Stimulated activated CD4-positive, alpha-beta T cell treated with anti-CD3 and anti-CD28 coated beads, Interleukin-2, amount 100 ng/mL, for 24 hours (primary cell): Measurements from ENCODE around the gene TMEM125.

Experiments
- DNase-seq, 2 donors: peaks; one replicate each; pipeline ENCODE4 v3.0.0-alpha.2; 2020

Gene TMEM125

GRCh38 chr1:43313771-43314170, 44.0 kb downstream of the TMEM125 start:
- no peak for DNase-seq

DNA sequence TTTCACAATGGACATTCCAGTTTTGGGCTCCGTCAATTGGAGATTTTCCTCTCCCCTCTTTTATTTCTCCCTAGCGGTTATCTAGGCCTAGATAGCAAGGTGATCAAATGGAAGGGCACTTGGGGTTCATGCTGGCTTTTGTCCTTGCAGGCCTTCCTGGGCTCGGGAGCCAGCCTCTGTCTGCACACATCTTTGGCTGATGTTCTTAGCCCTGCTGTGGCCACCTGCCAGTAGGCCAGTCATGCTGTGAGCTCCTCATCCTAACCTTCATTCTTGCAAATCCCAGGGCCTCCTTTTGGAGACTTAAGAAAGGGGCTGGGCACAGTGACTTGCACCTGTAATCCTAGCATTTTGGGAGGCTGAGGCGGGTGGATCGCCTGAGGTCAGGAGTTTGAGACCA, 44.5 kb downstream of the TMEM125 start:
- no peak for DNase-seq

DNA sequence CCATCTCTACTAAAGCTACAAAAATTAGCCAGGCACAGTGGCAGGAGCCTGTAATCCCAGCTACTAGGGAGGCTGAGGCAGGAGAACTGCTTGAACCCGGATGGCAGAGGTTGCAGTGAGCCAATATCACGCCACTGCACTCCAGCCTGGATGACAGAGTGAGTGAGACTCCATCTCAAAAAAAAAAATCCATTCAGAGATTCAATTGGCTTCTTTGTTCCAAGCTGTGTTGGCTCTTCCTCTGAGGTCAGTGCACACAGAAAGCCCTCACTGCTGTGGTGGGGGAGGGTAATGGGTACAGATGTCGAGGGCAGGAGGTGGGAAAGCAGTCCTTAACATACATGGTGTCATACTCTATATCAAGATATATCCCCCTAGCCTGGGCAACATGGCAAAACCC, 45.7 kb downstream of the TMEM125 start:
- no peak for DNase-seq

DNA sequence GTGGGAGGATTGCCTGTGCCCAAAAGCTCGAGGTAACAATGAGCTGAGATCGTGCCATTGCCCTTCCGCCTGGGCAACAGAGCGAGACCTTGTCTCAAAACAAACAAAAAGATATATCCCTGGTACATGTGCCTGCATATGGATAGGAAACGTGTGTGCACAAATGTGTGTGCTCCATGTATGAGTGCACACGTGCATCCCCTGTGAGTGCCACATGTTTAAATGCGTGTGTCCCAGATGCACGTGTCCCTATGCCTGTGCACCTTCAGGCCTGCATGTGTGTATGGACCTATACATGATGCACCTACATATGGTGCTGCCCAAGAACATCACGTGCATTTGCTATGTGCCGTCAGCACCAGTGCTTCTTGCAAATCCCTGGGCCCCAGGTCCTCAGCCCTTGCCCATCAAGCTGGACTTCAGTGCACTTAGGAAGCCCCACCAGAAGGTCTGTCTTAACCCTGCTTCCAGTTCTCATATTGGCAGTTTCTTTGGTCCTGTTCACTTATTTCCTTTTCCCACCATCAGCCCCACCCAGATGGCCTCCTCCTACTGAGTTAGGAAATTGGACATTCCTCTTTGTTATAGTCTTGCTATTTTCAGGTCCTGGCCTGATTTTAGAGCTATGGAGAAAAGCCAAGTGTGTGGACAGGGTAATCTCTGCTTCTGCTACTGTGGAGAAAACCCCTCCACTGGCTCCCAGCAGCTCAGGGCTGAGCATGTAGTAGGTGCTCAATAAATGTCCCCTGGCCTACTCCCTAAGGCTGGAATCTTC, 46.4 kb downstream of the TMEM125 start:
- no peak for DNase-seq

DNA sequence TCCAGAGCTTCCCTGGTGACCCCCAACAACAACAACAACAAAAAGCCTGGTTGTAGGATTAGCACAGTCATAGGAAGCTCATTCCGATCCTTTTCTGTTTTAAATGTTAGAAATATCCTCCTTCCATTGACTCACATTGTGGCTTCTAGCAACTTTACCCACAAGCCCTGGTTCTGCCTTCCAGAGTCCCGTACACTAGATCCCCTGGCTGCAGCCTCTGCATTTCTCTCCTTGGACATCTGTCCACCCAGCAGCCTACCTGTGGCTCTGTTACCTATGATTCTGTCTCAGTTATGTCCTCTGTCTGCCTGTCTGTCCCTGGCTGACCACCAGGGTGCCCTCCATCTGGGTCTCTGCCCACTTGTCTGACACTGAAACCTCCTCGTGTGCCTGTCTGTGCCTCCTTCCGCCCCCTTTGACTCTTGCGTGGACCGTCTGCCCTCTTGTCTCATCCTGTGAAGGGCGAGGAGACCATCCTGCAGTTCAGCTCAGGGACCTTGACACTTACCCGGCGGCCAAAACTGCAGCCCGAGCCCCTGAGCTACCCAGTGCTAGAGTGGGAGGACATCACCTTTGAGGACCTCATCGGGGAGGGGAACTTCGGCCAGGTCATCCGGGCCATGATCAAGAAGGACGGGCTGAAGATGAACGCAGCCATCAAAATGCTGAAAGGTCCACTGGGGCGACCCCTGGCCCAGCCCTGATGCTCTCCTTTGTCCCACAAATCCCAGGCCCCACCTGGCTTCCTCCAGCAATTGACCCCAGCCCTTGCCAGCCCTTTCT, 47.1 kb downstream of the TMEM125 start:
- no peak for DNase-seq

GRCh38 chr1:43317817-43318471, 48.2 kb downstream of the TMEM125 start:
- no peak for DNase-seq

- DNase-seq: no peak
Observed at GRCh38 chr1:43318831-43319230, 49.0 kb downstream of the TMEM125 start.

DNA sequence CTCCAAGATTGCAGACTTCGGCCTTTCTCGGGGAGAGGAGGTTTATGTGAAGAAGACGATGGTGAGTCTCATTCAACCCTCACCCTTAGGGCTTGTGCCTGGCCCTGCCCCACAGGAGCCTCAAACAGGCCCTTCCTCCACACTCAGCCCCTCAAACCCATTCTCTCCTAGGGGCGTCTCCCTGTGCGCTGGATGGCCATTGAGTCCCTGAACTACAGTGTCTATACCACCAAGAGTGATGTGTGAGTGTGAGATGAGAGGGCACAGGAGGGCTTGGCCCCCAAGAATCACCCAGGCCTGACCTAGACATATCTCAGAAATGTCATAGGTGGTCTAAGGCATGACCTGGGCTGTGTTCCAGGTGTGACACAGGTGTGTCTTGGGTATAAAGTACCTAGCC, 49.5 kb downstream of the TMEM125 start:
- no peak for DNase-seq

DNA sequence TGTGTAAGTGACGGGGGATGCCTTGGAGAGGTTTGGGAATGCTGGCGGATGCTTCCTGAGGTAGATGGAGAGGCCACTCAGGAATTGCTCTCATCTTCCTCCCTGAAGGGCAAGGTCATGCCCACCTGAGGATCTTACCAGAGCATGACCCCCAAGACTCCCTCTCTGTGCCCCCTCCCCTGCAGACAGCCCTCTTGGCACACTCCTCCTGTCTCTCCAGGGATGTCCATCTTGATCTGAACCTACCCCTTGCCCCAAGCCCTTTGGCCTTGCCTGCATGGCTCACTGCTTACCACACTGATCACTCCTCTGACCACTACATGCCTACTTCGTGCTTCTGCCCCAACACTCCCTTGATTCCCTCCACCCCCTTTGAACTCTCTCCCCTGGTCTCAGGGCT, 50.0 kb downstream of the TMEM125 start:
- no peak for DNase-seq

- DNase-seq: no peak
Observed at GRCh38 chr1:43321331-43321891, 51.6 kb downstream of the TMEM125 start.

DNA sequence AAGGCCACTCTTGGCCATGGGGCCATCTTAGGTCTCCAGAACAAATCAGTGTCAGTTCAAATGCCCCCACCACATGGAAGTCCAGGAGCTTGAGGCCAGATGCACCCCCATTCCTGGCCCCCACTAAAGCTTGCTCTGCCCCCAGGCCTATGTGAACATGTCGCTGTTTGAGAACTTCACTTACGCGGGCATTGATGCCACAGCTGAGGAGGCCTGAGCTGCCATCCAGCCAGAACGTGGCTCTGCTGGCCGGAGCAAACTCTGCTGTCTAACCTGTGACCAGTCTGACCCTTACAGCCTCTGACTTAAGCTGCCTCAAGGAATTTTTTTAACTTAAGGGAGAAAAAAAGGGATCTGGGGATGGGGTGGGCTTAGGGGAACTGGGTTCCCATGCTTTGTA, 52.7 kb downstream of the TMEM125 start:
- DNase-seq: no peak
